Measurements from ENCODE around the gene GIT1. TPM values are rescaled to one million over a fixed set of nuclear protein-coding genes. Genes with fewer than 3 reads are reported as not detected.

GIT1 gene
- polyA plus RNA-seq, 1 of the 3 experiments (the other 2 are of a cell fraction): 42.9 TPM

GRCh38 chr17:29591737-29592608 is 2.5 kb upstream of the GIT1 start (continued):
- 0 out of 2 replicates have a peak, but pooled peaks have one; percentile 5 for TF ChIP-seq PBX3 (IDR thresholded peaks at IDR 0.05)
- TF ChIP-seq TAF1 (IDR thresholded peaks at IDR 0.05; ENCODE audit: borderline replicate concordance, low read depth, low read length): no peak
- TF ChIP-seq MXI1 (IDR thresholded peaks at IDR 0.05; ENCODE audit: low read depth, low read length): peak; percentile 11
- TF ChIP-seq JUND (IDR thresholded peaks at IDR 0.05): no peak
- TF ChIP-seq CHD2 (IDR thresholded peaks at IDR 0.05; ENCODE audit: low read length, partially characterized antibody): peak; percentile 60
- no peak; the same call in 1 of the 2 replicates for TF ChIP-seq POLR2AphosphoS5 (IDR thresholded peaks at IDR 0.05; ENCODE audit: low read depth, low read length)
- TF ChIP-seq USF2 (IDR thresholded peaks at IDR 0.05; ENCODE audit: borderline replicate concordance, low read depth, low read length): no peak
- TF ChIP-seq MAX (IDR thresholded peaks at IDR 0.05; ENCODE audit: low read depth): peak; percentile 50; the same call in 1 of the 2 replicates
- 0 out of 2 replicates have a peak, but pooled peaks have one; percentile 23 for TF ChIP-seq FOXJ3 (CRISPR knock-in tag; IDR thresholded peaks at IDR 0.05)
- TF ChIP-seq NRF1 (IDR thresholded peaks at IDR 0.05; ENCODE audit: low read depth, low read length): no peak
- TF ChIP-seq ELF1 (IDR thresholded peaks at IDR 0.05): no peak
- 0 out of 2 replicates have a peak, but pooled peaks have one; percentile 30 for TF ChIP-seq REST (IDR thresholded peaks at IDR 0.05; ENCODE audit: low read depth, low read length)
- 0 out of 2 replicates have a peak, but pooled peaks have one; percentile 7 for TF ChIP-seq TEAD4 (IDR thresholded peaks at IDR 0.05; ENCODE audit: borderline replicate concordance, insufficient read depth)
- TF ChIP-seq EZH2phosphoT487 (IDR thresholded peaks at IDR 0.05; ENCODE audit: borderline replicate concordance, low read depth): no peak
- TF ChIP-seq SIN3A (IDR thresholded peaks at IDR 0.05; ENCODE audit: borderline replicate concordance, low read depth, low read length): peak; percentile 57; the same call in 1 of the 2 replicates
- no peak for TF ChIP-seq IRF3 (IDR thresholded peaks at IDR 0.05; ENCODE audit: low read depth, low read length)
- TF ChIP-seq RXRA (IDR thresholded peaks at IDR 0.05; ENCODE audit: borderline replicate concordance, low read depth): no peak
- TF ChIP-seq RFX5 (IDR thresholded peaks at IDR 0.05; ENCODE audit: low read length): peak; percentile 42; the same call in 1 of the 2 replicates
